ENCODE results near the gene SETD1A.
"Not testable (repeated sequence)": the region's sequence is repeated elsewhere in the genome, so short reads cannot be mapped to it uniquely, and the experiment has no call there.

Gene SETD1A

DNA sequence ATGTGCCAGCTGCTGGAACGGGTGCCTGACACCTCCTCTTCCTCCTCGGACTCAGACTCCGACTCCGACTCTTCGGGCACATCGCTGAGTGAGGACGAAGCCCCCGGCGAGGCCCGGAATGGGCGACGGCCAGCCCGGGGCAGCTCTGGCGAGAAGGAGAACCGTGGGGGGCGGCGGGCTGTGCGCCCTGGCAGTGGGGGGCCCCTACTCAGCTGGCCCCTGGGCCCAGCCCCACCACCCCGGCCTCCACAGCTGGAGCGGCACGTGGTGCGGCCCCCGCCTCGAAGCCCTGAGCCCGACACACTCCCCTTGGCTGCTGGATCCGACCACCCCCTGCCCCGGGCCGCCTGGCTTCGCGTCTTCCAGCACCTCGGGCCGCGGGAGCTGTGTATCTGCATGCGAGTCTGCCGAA is 27.4 kb upstream of the SETD1A start:
- no peak for DNase-seq

GRCh38 chr16:30931068-30931650 is 26.4 kb upstream of the SETD1A start:
- no peak for DNase-seq

- peak; percentile 19 for DNase-seq
These were observed 22.6 kb upstream of the SETD1A start for GRCh38 chr16:30934827-30935557.

DNA sequence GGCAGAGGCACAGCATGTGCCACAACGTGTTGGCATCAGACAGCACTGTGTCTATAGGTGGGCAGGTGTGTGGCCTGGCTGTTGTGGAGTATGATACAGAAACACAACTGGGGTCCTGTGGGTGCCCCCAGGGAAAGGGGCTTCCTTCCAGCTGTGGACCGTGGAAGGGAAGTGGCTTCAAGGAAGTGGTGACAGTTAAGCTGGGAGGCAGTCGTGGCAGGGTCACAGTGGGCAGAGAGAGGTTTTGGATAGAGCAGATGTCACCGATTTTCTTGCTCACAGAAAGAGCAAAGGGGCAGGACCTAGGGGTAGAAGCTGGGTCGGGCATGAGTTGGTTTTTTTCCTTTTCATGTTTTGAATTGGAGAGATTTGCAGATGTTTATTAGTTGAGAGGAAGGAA is 19.9 kb upstream of the SETD1A start:
- DNase-seq: no peak

- not testable (repeated sequence) for DNase-seq
These were observed 18.0 kb upstream of the SETD1A start for GRCh38 chr16:30939571-30939970.

DNA sequence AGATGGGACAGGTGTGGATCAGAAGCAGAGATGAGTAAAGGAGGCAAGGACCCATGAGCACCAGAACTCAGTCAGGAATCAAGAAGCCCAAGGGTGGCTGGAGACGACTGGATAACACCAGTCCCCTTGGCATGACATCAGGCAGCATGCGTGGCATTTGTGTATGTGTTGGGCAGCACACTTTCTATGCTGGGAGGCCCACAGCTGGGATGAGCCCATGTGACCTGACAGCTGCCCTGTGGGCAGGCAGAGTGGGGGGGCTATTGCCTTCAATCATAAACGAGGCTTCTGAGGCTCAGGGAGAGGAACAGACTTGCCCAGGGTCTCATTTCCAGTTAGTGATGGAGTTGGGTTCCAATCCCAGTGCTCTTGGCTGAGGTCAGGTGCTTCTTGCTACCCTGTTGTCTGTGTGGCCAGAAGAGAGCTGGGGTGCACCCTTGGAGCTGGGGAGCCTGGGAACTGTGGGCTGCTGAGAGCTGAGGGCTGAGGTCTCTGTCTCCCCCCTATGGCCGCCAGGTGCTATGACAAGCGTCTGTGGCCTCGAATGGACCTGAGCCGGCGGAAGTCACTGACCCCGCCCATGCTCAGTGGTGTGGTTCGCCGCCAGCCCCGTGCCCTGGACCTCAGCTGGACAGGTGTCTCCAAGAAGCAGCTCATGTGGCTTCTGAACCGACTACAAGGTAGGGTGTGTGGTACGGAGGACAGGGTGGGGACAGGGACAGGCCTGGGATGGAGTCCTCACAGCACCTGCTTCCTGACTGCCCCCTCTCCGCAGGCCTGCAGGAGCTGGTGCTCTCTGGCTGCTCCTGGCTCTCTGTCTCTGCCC is 15.7 kb upstream of the SETD1A start:
- DNase-seq: peak; percentile 52

DNA sequence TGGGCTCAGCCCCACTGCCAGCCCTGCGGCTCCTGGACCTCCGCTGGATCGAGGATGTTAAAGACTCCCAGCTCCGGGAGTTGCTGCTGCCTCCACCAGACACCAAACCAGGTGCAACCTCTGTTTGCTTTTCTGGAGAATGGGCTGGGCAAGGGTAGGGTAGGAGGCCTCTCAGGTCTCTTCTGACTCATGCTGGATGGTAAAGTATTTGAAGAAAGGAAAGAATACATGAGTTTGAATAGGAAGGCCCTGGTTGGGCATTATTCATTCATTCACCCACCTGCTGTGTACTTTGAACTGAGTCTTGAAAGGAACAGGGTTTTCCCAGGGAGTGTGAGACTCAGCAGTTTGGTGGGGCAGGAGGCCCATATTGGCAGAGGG is 15.1 kb upstream of the SETD1A start:
- DNase-seq: no peak

GRCh38 chr16:30944352-30944751 is 13.2 kb upstream of the SETD1A start:
- DNase-seq: no peak

GRCh38 chr16:30946671-30947540 is 10.6 kb upstream of the SETD1A start:
- DNase-seq: no peak

DNA sequence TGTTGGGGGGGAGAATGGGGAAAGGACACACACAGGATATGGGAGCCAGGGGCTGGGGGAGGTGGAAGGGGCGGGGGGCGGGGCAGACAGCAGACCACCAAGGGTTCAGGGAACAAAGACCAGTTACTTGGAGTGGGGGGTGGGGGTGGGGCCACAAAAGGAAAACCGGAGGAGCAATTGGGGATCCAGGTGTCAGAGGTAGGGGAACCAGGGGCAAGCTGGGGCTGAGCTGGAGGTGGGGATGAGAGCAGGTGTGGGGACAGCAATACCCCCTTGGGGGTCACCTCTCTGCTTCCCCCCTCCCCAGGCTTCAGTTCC is 10.1 kb upstream of the SETD1A start:
- no peak for DNase-seq

- DNase-seq: peak; percentile 94
These were observed 9.5 kb upstream of the SETD1A start for GRCh38 chr16:30947859-30948666.

- peak; percentile 41 for DNase-seq
These were observed 8.6 kb upstream of the SETD1A start, which contains the start of gene ORAI3 for GRCh38 chr16:30948667-30949649. Gene ORAI3 (plus strand): TSS chr16:30949068. CDS start chr16:30949290, 222 bp downstream.

DNA sequence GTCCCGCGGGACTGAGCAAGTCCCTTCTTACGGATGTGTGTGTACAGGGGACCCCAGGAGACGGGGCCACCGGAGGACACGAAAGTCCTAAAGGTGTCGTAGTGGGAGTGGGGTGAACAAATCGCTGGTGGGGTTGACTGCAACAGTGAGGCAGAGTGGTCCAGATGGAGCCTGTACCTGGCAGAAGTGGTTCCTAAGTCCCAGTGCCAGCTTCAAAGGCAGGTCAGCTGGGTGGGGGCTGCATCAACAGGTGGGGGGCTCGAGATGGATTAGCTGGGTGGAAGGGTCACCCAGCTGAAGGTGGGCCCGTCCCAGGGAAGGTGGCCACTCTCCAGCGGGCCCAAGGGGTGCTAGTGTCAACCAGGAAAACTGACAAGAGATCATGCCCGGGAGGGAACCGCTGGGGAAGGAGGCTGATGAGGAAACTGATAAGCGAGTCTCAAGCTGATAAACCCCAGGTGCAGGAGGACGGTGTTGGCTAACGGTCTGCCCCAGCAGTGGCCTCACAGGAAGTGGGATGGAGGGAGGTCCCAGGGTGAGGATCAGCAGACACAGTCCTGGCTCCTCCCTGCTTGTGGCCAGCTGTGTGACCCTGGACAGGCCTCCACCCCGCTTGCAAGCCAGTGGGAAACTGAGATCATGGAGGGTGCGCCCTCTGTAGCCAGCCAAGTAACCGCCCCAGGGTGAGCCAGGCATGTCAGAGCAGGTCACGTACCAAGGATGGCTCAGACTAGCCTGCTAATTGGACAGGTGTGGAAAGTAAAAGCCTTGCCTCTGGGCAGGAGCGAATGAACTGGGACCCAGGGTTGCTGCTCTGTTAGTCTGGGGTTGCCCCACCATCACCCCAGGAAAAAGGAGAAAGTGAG is 7.7 kb upstream of the SETD1A start:
- DNase-seq: peak; percentile 52

- DNase-seq: no peak
These were observed 7.0 kb upstream of the SETD1A start for GRCh38 chr16:30950516-30951065.

DNA sequence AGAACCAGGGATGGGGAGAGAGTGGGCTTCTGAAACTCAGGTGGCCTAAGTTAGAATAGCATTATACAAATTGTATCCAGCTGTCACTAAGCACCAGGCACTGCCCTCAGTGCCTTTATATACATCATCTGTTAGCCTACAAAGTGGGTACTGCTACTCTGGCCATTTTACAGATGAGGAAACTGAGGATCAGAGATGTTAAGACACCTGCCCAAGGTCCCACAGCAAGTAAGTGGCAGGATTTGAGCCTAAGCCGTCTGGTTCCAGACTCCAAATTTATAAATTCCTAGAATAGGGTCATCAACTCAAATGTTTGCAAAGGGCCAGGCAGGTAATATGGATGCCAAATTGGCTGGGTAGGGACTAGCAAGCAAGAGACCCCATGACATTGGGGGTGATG is 6.4 kb upstream of the SETD1A start:
- DNase-seq: no peak

DNA sequence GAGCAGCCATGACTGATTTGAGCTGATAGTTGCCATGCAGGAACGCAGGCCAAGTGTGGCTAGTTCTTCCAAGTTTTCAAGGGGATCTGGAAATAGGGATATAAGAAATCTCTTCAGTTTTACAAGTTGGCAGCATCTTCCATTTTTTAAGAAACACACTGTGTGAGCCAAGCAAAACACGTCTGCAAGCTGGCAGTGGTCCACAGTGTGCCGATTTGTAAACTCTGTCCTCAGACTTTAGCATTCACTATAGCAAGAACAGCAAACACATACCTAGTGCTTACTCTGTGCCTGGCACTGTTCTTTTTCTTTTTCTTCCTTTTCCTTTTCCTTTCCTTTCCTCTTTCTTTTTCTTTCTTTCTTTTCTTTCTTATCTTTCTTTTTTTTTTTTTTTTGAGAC is 5.8 kb upstream of the SETD1A start:
- DNase-seq: peak; percentile 13

DNA sequence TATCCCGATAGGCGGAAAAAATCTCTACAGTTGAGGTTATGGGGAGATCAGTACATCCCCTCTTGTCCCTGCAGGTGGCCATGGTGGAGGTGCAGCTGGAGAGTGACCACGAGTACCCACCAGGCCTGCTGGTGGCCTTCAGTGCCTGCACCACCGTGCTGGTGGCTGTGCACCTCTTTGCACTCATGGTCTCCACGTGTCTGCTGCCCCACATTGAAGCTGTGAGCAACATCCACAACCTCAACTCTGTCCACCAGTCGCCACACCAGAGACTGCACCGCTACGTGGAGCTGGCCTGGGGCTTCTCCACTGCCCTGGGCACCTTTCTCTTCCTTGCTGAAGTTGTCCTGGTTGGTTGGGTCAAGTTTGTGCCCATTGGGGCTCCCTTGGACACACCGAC is 4.4 kb upstream of the SETD1A start:
- no peak for DNase-seq

DNA sequence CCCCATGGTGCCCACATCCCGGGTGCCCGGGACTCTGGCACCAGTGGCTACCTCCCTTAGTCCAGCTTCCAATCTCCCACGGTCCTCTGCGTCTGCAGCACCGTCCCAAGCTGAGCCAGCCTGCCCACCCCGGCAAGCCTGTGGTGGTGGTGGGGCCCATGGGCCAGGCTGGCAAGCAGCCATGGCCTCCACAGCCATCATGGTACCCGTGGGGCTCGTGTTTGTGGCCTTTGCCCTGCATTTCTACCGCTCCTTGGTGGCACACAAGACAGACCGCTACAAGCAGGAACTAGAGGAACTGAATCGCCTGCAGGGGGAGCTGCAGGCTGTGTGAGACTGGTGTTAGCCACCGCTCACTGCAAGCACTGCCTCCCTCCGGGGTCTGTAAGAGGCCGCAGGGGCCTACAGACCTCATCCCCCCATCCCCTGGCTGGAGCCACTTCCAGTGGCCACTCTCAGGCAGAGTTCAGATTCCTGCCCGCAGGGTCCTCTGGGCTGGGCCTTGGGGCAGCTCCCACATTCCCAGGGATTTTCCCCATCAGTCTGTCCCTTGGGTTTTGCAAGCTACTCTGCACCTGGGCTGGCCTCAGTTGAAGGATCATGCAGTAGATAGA is 3.9 kb upstream of the SETD1A start:
- peak; percentile 72 for DNase-seq

- DNase-seq: no peak
These were observed 2.6 kb upstream of the SETD1A start for GRCh38 chr16:30954993-30955392.
